ENCODE measurements around the gene TNFAIP8L1. TPM values are rescaled to one million over a fixed set of nuclear protein-coding genes. Genes with fewer than 3 reads are reported as not detected.

The TNFAIP8L1 gene
- total and polyA plus RNA-seq, 2 of the 8 experiments (the other 6 are each of a cell fraction or from before 2014, with no cell fraction given) = 3.2 to 6.1 TPM

DNA sequence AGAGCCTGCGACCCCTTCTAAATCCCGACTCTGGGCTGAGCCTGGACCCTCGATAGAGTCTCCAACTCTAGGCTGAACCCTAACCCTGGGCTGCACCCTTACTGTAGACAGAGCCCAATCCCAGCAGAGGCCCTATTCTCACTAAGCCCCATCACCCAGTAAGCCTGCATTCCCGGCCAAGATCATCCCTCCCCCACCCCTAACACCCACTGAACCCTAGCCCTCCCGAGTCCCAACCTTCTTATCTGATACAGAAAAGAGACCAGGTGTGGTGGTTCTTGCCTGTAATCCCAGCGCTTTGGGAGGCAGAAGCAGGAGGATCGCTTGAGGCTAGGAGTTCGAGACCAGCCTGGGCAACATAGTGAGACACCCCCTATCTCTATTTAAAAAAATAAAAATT lies 2.6 kb upstream of the TNFAIP8L1 start (continued):
- TF ChIP-seq ASH2L (IDR thresholded peaks at IDR 0.05; ENCODE audit: low read length) = no peak
- TF ChIP-seq, protein P1, sequence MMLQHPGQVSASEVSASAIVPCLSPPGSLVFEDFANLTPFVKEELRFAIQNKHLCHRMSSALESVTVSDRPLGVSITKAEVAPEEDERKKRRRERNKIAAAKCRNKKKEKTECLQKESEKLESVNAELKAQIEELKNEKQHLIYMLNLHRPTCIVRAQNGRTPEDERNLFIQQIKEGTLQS (IDR thresholded peaks at IDR 0.05; ENCODE audit: insufficient read depth, low read depth, low read length) = no peak
- no peak for TF ChIP-seq SUZ12 (IDR thresholded peaks at IDR 0.05; ENCODE audit: low read length)
- TF ChIP-seq KDM4A (IDR thresholded peaks at IDR 0.05; ENCODE audit: low read depth, low read length, severe bottlenecking) = no peak
- TF ChIP-seq HDAC6 (IDR thresholded peaks at IDR 0.05; ENCODE audit: low read depth, low read length) = no peak
